GM12864 (cell line): ENCODE data around the gene PPP2R5D.

Experiments used
- DNase-seq: peaks from one replicate; pipeline ENCODE4 v3.0.0-alpha.2; 2011; ENCODE audit warnings: low read depth
- H3K4me3 ChIP-seq: 2 replicates; pipeline ENCODE4 v1.5.1; 2011; ENCODE audit warnings: mild to moderate bottlenecking, low read depth, low read length, control low read depth
- TF ChIP-seq, protein P1 (sequence below): IDR thresholded peaks from 2 replicates; pipeline ENCODE4 v1.5.1; 2011; ENCODE audit warnings: low read depth, mild to moderate bottlenecking, moderate library complexity, low read length, control low read depth, inconsistent platforms; ENCODE audit errors: missing control alignments

The PPP2R5D gene

DNA sequence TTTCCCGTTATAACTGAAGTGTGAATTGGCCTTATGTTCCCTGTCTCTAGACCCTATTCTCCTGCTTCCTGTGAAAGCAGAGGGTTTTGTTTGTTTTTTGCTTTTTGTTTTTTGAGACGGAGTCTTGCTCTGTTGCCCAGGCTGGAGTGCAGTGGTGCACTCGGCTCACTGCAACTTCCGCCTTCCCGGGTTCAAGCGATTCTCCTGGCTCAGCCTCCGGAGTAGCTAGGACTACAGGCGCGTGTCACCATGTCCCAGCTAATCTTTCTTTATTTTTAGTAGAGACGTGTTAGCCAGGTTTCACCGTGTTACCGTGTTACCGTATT, 24.5 kb upstream of the PPP2R5D start:
- peak overlapping the region; percentile 36 for H3K4me3 ChIP-seq
- TF ChIP-seq, protein P1, sequence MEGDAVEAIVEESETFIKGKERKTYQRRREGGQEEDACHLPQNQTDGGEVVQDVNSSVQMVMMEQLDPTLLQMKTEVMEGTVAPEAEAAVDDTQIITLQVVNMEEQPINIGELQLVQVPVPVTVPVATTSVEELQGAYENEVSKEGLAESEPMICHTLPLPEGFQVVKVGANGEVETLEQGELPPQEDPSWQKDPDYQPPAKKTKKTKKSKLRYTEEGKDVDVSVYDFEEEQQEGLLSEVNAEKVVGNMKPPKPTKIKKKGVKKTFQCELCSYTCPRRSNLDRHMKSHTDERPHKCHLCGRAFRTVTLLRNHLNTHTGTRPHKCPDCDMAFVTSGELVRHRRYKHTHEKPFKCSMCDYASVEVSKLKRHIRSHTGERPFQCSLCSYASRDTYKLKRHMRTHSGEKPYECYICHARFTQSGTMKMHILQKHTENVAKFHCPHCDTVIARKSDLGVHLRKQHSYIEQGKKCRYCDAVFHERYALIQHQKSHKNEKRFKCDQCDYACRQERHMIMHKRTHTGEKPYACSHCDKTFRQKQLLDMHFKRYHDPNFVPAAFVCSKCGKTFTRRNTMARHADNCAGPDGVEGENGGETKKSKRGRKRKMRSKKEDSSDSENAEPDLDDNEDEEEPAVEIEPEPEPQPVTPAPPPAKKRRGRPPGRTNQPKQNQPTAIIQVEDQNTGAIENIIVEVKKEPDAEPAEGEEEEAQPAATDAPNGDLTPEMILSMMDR: no peak
- DNase-seq: no peak

DNA sequence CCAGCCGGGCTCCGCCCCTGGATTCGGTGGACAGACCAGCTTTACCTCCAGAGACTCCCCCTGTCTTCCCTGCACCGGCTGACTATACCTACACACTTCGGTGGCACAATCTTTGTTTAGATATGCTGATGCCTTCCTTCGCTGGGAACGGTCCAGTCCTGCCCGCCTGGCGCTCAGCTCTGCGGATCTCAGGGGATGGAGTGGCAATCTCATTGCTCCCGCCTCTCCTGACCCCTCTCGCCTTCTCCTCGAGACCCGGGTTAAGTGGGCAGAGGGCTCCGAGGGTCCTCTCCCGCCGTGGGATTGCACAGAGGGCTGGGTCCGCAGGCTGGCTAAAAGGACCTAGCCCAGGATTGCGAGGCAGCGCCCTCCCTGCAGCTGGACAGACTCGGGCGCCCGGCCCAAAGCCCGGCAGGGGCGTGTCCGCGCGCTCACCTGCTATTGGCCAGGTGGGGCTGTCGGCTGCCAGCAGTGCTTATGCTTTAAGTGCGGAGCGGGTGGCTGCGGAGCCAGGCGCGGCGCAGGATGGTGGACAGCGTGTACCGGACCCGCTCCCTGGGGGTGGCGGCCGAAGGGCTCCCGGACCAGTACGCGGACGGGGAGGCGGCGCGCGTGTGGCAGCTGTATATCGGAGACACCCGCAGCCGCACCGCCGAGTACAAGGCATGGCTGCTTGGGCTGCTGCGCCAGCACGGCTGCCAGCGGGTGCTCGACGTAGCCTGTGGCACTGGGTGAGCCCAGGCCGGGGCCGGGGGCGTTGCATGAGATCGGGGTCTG, 23.9 kb upstream of the PPP2R5D start, which contains the start of gene GNMT:
Gene GNMT (plus strand): TSS at position 512 of the 777 bp plus-strand sequence. CDS start 14 bp downstream, at position 526.
- peak within 1 kb of the TSS; percentile 36 for H3K4me3 ChIP-seq
- TF ChIP-seq, protein P1: no peak
- DNase-seq: no peak

DNA sequence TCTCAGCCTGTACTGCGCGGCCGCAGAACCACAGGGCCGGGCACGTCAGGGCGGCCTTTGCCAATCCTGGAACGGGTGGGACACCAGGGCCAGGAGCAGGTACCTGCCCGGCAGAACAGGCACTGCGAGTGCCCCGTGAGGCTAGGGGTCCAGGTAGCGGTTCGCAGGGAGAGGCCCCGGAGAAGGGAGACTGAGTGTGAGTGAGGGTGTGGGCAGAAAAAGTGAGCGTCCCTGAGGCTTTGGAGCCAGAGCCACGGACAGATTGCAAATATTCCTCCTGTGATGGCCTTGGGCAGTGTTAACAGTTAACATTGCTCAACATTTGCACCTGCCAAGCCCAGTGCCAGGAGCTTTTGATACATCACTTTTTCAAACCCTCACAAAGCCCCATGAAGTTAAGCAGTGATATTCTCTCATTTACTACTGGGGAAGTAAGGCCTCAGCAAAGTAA, 23.3 kb upstream of the PPP2R5D start:
- H3K4me3 ChIP-seq: no peak overlapping the region
- TF ChIP-seq, protein P1: no peak
- no peak for DNase-seq

DNA sequence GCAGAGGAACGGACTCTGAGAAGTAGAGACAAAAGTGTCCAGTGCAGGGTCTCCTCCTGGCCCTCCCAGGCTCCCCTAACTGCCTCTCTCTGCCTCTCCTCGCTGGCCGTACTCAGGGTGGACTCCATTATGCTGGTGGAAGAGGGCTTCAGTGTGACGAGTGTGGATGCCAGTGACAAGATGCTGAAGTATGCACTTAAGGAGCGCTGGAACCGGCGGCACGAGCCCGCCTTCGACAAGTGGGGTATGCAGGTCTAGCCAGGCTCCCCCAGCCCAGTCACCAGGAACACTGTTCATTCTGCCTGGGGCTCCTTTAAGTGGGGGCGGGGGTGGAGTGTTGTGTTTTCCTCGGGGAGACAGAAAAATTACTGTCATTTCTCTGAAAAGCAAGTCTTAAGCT, 22.3 kb upstream of the PPP2R5D start:
- TF ChIP-seq, protein P1: no peak
- H3K4me3 ChIP-seq: no peak overlapping the region
- no peak for DNase-seq

DNA sequence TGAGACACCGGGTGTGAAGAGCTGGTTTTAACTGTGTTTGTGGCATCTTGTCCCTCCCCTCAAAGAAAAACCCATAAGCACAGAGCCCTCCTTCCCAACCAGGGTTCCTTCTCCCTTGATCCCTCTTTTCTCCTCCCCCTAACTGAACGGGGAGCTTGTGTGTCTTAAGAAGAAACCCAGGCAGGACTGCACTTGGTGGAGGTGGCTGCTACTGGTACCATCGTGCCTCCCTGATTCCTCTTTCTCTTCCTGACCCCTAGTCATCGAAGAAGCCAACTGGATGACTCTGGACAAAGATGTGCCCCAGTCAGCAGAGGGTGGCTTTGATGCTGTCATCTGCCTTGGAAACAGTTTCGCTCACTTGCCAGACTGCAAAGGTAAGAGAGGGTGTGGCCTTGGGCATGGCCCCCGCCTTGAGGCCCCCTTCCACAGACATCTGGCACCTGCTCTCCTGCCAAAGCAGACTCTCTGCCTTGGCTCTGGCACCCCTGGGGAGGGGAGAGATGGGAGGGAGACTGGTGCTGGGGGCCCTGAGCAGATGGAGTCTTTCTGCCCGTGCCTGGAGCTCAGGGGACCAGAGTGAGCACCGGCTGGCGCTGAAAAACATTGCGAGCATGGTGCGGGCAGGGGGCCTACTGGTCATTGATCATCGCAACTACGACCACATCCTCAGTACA, 21.7 kb upstream of the PPP2R5D start:
- no peak overlapping the region for H3K4me3 ChIP-seq
- DNase-seq: no peak

DNA sequence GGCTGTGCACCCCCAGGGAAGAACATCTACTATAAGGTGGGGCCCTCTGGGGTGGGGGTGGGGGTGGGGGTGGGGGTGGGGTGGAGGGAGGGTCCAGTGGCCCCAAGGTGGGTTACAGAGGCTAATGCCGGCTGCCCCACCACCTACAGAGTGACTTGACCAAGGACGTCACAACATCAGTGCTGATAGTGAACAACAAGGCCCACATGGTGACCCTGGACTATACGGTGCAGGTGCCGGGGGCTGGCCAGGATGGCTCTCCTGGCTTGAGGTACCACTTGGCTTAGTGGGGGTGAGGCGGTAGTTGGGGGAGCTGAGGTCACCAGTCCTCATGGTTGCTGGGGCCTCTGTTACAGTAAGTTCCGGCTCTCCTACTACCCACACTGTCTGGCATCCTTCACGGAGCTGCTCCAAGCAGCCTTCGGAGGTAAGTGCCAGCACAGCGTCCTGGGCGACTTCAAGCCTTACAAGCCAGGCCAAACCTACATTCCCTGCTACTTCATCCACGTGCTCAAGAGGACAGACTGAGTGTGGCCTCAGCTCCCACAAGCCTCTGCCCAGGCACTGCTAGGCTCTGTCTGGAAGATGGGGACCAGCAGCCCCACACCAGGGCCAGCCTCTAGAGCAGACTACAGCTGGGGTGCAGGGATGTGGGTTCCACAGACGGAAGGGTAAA, 21.1 kb upstream of the PPP2R5D start:
- no peak overlapping the region for H3K4me3 ChIP-seq
- no peak for DNase-seq
- TF ChIP-seq, protein P1: no peak

More for the DNA sequence above, 21.7 kb upstream of the PPP2R5D start:
- TF ChIP-seq, protein P1: no peak
